GM23338 (cell line): Measurements from ENCODE around the gene SPRY1. TPM values are rescaled to one million over a fixed set of nuclear protein-coding genes. Genes with fewer than 3 reads are reported as not detected.

Experiments used
- ATAC-seq: fragments of 200-7000 bp; cut with Tn5 transposase; 3 replicates; pipeline ENCODE4 v1.9.1; 2020
- DNase-seq: peaks from one replicate; pipeline ENCODE4 v3.0.0-alpha.2; 2015; ENCODE audit warnings: low spot score
- H2AFZ ChIP-seq: fragments of 200-600 bp; sonication (generic); 2 replicates; pipeline ENCODE4 v1.8.0; 2016; ENCODE audit warnings: antibody characterized with exemption, mild to moderate bottlenecking, moderate library complexity
- H3F3A ChIP-seq: fragments of 200-600 bp; sonication (generic); replicated peaks from 2 replicates; pipeline ENCODE4 v1.8.0; 2017; ENCODE audit warnings: antibody characterized with exemption, mixed run types, low read depth
- H3K27ac ChIP-seq: fragments of 200-600 bp; sonication (generic); 2 replicates; pipeline ENCODE4 v1.6.1; 2016; ENCODE audit warnings: low read depth
- H3K27me3 ChIP-seq: fragments of 200-600 bp; sonication (generic); 2 replicates; pipeline ENCODE4 v1.8.0; 2016; ENCODE audit warnings: mild to moderate bottlenecking, mixed run types, moderate library complexity; ENCODE audit not compliant: insufficient read depth
- H3K36me3 ChIP-seq: fragments of 200-600 bp; sonication (generic); 2 replicates; pipeline ENCODE4 v1.8.0; 2016; ENCODE audit warnings: mild to moderate bottlenecking; ENCODE audit not compliant: insufficient read depth
- H3K4me1 ChIP-seq: fragments of 200-600 bp; sonication (generic); 2 replicates; pipeline ENCODE4 v1.8.0; 2016; ENCODE audit warnings: mild to moderate bottlenecking, moderate library complexity; ENCODE audit not compliant: insufficient read depth
- H3K4me2 ChIP-seq: fragments of 200-600 bp; sonication (generic); 2 replicates; pipeline ENCODE4 v1.7.1; 2017; ENCODE audit warnings: mixed run types
- H3K4me3 ChIP-seq: fragments of 200-600 bp; sonication (generic); 2 replicates; pipeline ENCODE4 v1.6.1; 2016; ENCODE audit warnings: mixed run types
- H3K79me2 ChIP-seq: fragments of 200-600 bp; sonication (generic); replicated peaks from 2 replicates; pipeline ENCODE4 v1.8.0; 2017; ENCODE audit warnings: mild to moderate bottlenecking; ENCODE audit not compliant: insufficient read depth
- H3K9me2 ChIP-seq: fragments of 200-600 bp; sonication (generic); 2 replicates; pipeline ENCODE4 v1.8.0; 2017; ENCODE audit not compliant: insufficient read depth
- H4K20me1 ChIP-seq: fragments of 200-600 bp; sonication (generic); replicated peaks from 2 replicates; pipeline ENCODE4 v1.8.0; 2017; ENCODE audit warnings: mild to moderate bottlenecking; ENCODE audit not compliant: insufficient read depth
- H3K27ac Mint-ChIP-seq: 2 replicates; pipeline ENCODE4 v1.8.0; 2020; ENCODE audit warnings: inconsistent platforms, mild to moderate bottlenecking, moderate library complexity, mixed read lengths
- H3K27me3 Mint-ChIP-seq: 3 replicates; pipeline ENCODE4 v1.8.0; 2022; ENCODE audit warnings: low read depth, mild to moderate bottlenecking, moderate library complexity, mixed read lengths, inconsistent platforms; ENCODE audit not compliant: insufficient read depth, poor library complexity
- H3K36me3 Mint-ChIP-seq: 3 replicates; pipeline ENCODE4 v1.8.0; 2021; ENCODE audit warnings: low read depth, mild to moderate bottlenecking, inconsistent platforms, moderate library complexity, mixed read lengths
- H3K4me1 Mint-ChIP-seq: 3 replicates; pipeline ENCODE4 v1.8.0; 2020; ENCODE audit warnings: mild to moderate bottlenecking, inconsistent platforms, mixed read lengths
- H3K4me3 Mint-ChIP-seq: 3 replicates; pipeline ENCODE4 v1.8.0; 2021; ENCODE audit warnings: moderate library complexity, mild to moderate bottlenecking, inconsistent platforms, mixed read lengths
- H3K9me3 Mint-ChIP-seq: 3 replicates; pipeline ENCODE4 v1.8.0; 2020; ENCODE audit warnings: moderate library complexity, mild to moderate bottlenecking, inconsistent platforms, mixed read lengths
- CREB1 ChIP-seq: fragments of 250-450 bp; sonication (Bioruptor Pico); IDR thresholded peaks from 2 replicates; pipeline ENCODE4 v1.5.0; 2020; ENCODE audit warnings: low read depth, mild to moderate bottlenecking, moderate library complexity
- JUNB ChIP-seq: IDR thresholded peaks from one replicate; pipeline ENCODE4 v1.6.1; 2016; ENCODE audit warnings: antibody characterized with exemption; ENCODE audit not compliant: unreplicated experiment
- STAT1 ChIP-seq: IDR thresholded peaks from one replicate; pipeline ENCODE4 v1.6.1; 2016; ENCODE audit warnings: antibody characterized with exemption; ENCODE audit not compliant: unreplicated experiment
- ZNF114 ChIP-seq: fragments of 250-450 bp; sonication (Bioruptor Pico); IDR thresholded peaks from 2 replicates; pipeline ENCODE4 v1.5.0; 2020; ENCODE audit warnings: mild to moderate bottlenecking, moderate library complexity
- ZNF331 ChIP-seq: fragments of 250-450 bp; sonication (Bioruptor Pico); IDR thresholded peaks from 2 replicates; pipeline ENCODE4 v1.5.0; 2020; ENCODE audit warnings: low read depth, mild to moderate bottlenecking, moderate library complexity
- polyA plus RNA-seq: library from polyadenylated mRNA; unstranded; fragments of >200 nt; fragmentation: Nextera tagmentation; extraction: Ambion mirVana; gene quantifications from 2 replicates; pipeline ENCODE4 v1.2.1, GENCODE V29; 2016
- total RNA-seq: library from RNA; depleted of rRNA; stranded (reverse); fragments of >200 nt; shearing (Covaris generic); gene quantifications from 2 replicates; pipeline ENCODE4 v1.2.3, GENCODE V29; 2014
- TF ChIP-seq, protein P1 (sequence below): IDR thresholded peaks from 2 replicates; pipeline ENCODE4 v1.6.1; 2016; ENCODE audit warnings: antibody characterized with exemption
- TF ChIP-seq, protein P2 (sequence below): fragments of 250-450 bp; sonication (Bioruptor Pico); IDR thresholded peaks from 2 replicates; pipeline ENCODE4 v1.5.0; 2020; ENCODE audit warnings: mild to moderate bottlenecking, moderate library complexity
- TF ChIP-seq, protein P3 (sequence below), 2 experiments: fragments of 200-600 bp in 1 of 2; sonication (generic) in 1 of 2; conservative IDR thresholded peaks; 2 replicates each; pipeline versions ENCODE4 v1.5.1 to v1.6.1; 2016 to 2017; ENCODE audit warnings: antibody characterized with exemption in 2 of 2, low read depth in 2 of 2, mild to moderate bottlenecking in 2 of 2, moderate library complexity in 1 of 2

Gene SPRY1
- total and polyA plus RNA-seq, 2 experiments from 2014 or later = 62.8 to 103 TPM

DNA sequence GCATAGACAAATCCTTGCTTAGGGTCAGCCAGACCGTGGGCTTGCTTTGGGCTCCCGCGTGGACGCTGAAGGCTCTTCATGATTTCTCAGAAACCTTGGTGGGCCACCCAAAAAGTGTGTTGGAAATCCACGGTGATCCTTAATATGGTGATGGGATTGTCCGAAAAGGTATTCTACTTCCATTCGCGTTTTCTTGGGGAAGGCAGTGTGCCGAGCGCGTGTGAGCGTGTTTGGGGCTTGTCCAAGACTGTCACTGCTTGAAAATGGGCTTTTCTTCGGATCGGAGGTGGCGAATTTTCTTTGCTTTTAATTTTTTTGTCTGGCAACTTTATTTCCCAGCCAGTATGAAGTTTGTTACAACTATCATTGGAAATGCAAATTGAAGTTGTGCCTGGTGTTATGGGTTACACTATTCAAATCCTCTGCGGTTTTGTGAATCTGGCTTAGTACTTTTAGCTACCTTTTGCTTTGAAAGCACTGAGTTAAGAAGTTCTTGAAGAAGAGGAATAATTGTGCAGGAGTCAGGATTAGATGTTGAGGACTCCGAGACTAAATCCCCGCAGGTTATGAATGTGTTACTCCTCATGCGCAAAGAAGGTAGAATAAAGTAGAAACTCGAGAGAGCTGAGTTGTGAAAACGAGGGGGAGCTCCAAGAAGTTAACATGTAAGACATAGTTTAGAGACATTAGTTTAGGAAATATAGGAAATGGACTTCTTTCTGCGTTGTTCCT lies 3.2 kb downstream of the SPRY1 start:
- H3K79me2 ChIP-seq = peaks cover 74% of the 10 kb centered on the region
- Mint-ChIP-seq H3K27me3 (peaks cover 14% of the 10 kb centered on the region), H3K4me1 (peaks cover 32% of the 10 kb centered on the region), H3K9me3 (no peaks in the 10 kb centered on the region; the same call in 2 of the 3 replicates), H3K36me3 (peaks cover 46% of the 10 kb centered on the region), H3K4me3 (peak overlapping the region; percentile 84), H3K27ac (peak overlapping the region; percentile 92)
- peak overlapping the region; percentile 69 for H3K4me3 ChIP-seq
- no peaks in the 10 kb centered on the region for H3K9me2 ChIP-seq
- ATAC-seq (no peak), DNase-seq (no peak)
- 0 out of 2 replicates have a peak, but pooled peaks cover 5% of the 10 kb centered on the region for H3F3A ChIP-seq
- H3K36me3 ChIP-seq = peaks cover 21% of the 10 kb centered on the region
- H2AFZ ChIP-seq = no peak overlapping the region
- peak overlapping the region; percentile 84 for H3K4me2 ChIP-seq
- peaks cover 28% of the 10 kb centered on the region for H4K20me1 ChIP-seq
- peaks cover 36% of the 10 kb centered on the region for H3K4me1 ChIP-seq
- H3K27ac ChIP-seq = peak overlapping the region; percentile 78; the same call in 1 of the 2 replicates
- H3K27me3 ChIP-seq = no peaks in the 10 kb centered on the region
- TF ChIP-seq, protein P1, sequence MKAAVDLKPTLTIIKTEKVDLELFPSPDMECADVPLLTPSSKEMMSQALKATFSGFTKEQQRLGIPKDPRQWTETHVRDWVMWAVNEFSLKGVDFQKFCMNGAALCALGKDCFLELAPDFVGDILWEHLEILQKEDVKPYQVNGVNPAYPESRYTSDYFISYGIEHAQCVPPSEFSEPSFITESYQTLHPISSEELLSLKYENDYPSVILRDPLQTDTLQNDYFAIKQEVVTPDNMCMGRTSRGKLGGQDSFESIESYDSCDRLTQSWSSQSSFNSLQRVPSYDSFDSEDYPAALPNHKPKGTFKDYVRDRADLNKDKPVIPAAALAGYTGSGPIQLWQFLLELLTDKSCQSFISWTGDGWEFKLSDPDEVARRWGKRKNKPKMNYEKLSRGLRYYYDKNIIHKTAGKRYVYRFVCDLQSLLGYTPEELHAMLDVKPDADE = no peak
- TF ChIP-seq, protein P2, sequence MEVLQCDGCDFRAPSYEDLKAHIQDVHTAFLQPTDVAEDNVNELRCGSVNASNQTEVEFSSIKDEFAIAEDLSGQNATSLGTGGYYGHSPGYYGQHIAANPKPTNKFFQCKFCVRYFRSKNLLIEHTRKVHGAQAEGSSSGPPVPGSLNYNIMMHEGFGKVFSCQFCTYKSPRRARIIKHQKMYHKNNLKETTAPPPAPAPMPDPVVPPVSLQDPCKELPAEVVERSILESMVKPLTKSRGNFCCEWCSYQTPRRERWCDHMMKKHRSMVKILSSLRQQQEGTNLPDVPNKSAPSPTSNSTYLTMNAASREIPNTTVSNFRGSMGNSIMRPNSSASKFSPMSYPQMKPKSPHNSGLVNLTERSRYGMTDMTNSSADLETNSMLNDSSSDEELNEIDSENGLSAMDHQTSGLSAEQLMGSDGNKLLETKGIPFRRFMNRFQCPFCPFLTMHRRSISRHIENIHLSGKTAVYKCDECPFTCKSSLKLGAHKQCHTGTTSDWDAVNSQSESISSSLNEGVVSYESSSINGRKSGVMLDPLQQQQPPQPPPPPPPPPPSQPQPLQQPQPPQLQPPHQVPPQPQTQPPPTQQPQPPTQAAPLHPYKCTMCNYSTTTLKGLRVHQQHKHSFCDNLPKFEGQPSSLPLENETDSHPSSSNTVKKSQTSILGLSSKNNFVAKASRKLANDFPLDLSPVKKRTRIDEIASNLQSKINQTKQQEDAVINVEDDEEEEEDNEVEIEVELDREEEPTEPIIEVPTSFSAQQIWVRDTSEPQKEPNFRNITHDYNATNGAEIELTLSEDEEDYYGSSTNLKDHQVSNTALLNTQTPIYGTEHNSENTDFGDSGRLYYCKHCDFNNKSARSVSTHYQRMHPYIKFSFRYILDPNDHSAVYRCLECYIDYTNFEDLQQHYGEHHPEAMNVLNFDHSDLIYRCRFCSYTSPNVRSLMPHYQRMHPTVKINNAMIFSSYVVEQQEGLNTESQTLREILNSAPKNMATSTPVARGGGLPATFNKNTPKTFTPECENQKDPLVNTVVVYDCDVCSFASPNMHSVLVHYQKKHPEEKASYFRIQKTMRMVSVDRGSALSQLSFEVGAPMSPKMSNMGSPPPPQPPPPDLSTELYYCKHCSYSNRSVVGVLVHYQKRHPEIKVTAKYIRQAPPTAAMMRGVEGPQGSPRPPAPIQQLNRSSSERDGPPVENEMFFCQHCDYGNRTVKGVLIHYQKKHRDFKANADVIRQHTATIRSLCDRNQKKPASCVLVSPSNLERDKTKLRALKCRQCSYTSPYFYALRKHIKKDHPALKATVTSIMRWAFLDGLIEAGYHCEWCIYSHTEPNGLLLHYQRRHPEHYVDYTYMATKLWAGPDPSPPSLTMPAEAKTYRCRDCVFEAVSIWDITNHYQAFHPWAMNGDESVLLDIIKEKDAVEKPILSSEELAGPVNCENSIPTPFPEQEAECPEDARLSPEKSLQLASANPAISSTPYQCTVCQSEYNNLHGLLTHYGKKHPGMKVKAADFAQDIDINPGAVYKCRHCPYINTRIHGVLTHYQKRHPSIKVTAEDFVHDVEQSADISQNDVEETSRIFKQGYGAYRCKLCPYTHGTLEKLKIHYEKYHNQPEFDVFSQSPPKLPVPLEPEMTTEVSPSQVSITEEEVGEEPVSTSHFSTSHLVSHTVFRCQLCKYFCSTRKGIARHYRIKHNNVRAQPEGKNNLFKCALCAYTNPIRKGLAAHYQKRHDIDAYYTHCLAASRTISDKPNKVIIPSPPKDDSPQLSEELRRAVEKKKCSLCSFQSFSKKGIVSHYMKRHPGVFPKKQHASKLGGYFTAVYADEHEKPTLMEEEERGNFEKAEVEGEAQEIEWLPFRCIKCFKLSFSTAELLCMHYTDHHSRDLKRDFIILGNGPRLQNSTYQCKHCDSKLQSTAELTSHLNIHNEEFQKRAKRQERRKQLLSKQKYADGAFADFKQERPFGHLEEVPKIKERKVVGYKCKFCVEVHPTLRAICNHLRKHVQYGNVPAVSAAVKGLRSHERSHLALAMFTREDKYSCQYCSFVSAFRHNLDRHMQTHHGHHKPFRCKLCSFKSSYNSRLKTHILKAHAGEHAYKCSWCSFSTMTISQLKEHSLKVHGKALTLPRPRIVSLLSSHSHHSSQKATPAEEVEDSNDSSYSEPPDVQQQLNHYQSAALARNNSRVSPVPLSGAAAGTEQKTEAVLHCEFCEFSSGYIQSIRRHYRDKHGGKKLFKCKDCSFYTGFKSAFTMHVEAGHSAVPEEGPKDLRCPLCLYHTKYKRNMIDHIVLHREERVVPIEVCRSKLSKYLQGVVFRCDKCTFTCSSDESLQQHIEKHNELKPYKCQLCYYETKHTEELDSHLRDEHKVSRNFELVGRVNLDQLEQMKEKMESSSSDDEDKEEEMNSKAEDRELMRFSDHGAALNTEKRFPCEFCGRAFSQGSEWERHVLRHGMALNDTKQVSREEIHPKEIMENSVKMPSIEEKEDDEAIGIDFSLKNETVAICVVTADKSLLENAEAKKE (CRISPR knock-in tag) = no peak
- TF ChIP-seq ZNF331 (CRISPR knock-in tag) = no peak
- TF ChIP-seq STAT1 = no peak
- TF ChIP-seq CREB1 (CRISPR knock-in tag) = no peak
- TF ChIP-seq, protein P3, sequence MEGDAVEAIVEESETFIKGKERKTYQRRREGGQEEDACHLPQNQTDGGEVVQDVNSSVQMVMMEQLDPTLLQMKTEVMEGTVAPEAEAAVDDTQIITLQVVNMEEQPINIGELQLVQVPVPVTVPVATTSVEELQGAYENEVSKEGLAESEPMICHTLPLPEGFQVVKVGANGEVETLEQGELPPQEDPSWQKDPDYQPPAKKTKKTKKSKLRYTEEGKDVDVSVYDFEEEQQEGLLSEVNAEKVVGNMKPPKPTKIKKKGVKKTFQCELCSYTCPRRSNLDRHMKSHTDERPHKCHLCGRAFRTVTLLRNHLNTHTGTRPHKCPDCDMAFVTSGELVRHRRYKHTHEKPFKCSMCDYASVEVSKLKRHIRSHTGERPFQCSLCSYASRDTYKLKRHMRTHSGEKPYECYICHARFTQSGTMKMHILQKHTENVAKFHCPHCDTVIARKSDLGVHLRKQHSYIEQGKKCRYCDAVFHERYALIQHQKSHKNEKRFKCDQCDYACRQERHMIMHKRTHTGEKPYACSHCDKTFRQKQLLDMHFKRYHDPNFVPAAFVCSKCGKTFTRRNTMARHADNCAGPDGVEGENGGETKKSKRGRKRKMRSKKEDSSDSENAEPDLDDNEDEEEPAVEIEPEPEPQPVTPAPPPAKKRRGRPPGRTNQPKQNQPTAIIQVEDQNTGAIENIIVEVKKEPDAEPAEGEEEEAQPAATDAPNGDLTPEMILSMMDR (conservative IDR thresholded peaks at IDR 0.05; ENCODE audit: low read depth in 2 of 2) = no peak
- no peak for TF ChIP-seq ZNF114 (CRISPR knock-in tag)
- TF ChIP-seq JUNB = no peak
